Hematopoietic multipotent progenitor cell treated with erythropoietin and hydrocortisone succinate and interleukin-3 and kit ligand, for 17 days (in vitro differentiated cells): Measurements from ENCODE around the gene UCHL3.

Source experiments
- DNase-seq: peaks from one replicate; pipeline ENCODE4 v3.0.0-alpha.2; 2015; ENCODE audit warnings: low spot score

UCHL3 gene

GRCh38 chr13:75628801-75629200 is 79.2 kb downstream of the UCHL3 start:
- DNase-seq: no peak

- no peak for DNase-seq
Measured at GRCh38 chr13:75633285-75633684, 83.7 kb downstream of the UCHL3 start.

GRCh38 chr13:75635101-75635827 is 85.7 kb downstream of the UCHL3 start:
- DNase-seq: no peak

GRCh38 chr13:75635828-75636435 is 86.3 kb downstream of the UCHL3 start, which contains the start of gene LMO7:
Gene LMO7, plus strand, starts transcription at chr13:75636330. Its CDS starts 328 bp downstream, at chr13:75636658.
- DNase-seq: no peak

GRCh38 chr13:75636436-75637180 is 87.0 kb downstream of the UCHL3 start:
- no peak for DNase-seq

- DNase-seq: no peak
Measured at GRCh38 chr13:75637181-75637750, 87.7 kb downstream of the UCHL3 start.

GRCh38 chr13:75639454-75639853 is 89.9 kb downstream of the UCHL3 start:
- no peak for DNase-seq

GRCh38 chr13:75641026-75641425 is 91.4 kb downstream of the UCHL3 start:
- no peak for DNase-seq

GRCh38 chr13:75643182-75643581 is 93.6 kb downstream of the UCHL3 start:
- DNase-seq: no peak

- no peak for DNase-seq
Measured at GRCh38 chr13:75643693-75644092, 94.1 kb downstream of the UCHL3 start.

GRCh38 chr13:75645141-75645540 is 95.5 kb downstream of the UCHL3 start:
- DNase-seq: no peak

- DNase-seq: no peak
Measured at GRCh38 chr13:75647126-75647784, 97.7 kb downstream of the UCHL3 start.

GRCh38 chr13:75648446-75648845 is 98.9 kb downstream of the UCHL3 start:
- no peak for DNase-seq

GRCh38 chr13:75651013-75651412 is 101.4 kb downstream of the UCHL3 start:
- no peak for DNase-seq

GRCh38 chr13:75652726-75653125 is 103.1 kb downstream of the UCHL3 start:
- no peak for DNase-seq
